Measurements from ENCODE around the gene PRR22. TPM values are rescaled to one million over a fixed set of nuclear protein-coding genes. Genes with fewer than 3 reads are reported as not detected.

Gene PRR22
- total and polyA plus RNA-seq, 9 of the 15 experiments (the other 6 are each of a cell fraction or from before 2014, with no cell fraction given), result 0.03 to 12.0 (median 2.0) TPM; not detected in 1

DNA sequence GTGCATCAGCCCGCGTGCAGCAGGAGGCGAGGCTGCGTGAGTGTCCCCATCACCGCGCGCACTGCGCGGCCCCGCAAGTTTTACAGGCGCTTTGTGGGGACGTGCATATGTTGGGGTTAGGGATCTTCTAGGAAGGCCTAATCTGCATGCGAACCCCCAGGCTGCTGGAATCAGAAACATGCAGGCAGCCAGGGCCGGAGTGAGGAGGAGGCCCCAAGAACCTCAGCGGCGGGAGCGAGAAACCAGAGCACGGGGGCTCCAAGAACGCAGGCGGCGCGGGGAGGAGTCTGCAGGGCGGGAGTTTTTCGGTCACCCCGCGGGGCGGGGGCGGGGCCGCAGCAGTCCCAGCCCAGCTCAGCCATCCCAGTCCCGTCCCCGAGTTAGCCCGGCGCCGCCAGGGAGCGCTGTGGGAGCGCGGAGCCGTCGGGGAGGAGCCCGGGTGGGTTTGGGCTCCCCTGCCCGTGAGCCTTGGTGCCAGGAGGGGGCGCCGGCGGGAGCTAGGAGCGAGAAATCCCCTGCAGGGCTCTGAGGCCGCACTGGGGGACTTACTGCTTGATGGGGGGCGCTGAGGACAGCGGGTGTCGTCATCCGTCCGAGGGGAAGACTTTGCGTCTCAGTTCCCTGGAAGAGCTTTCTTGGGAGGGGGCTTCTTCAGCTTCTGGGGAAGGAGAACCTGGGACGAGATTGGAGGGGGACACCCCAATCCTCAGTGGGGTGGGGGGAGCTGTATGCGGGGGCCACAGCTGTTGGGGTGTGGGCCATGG lies 19.4 kb upstream of the PRR22 start (continued):
- TF ChIP-seq HCFC1 (IDR thresholded peaks at IDR 0.05; ENCODE audit: low read depth, low read length) (peak; percentile 33; the same call in 1 of the 2 replicates), SAP30 (IDR thresholded peaks at IDR 0.05; ENCODE audit: borderline replicate concordance, insufficient read depth, low read depth, low read length, poor library complexity, severe bottlenecking) (peak; percentile 6), GABPB1 (CRISPR knock-in tag; IDR thresholded peaks at IDR 0.05) (peak; percentile 34), RNF2 (IDR thresholded peaks at IDR 0.05) (no peak), PHB2 (IDR thresholded peaks at IDR 0.05; ENCODE audit: low read depth) (no peak), NR3C1 (CRISPR knock-in tag; IDR thresholded peaks at IDR 0.05) (peak; percentile 97; the same call in 1 of the 2 replicates), ARID1B (IDR thresholded peaks at IDR 0.05) (peak; percentile 36; the same call in 1 of the 2 replicates), MAZ (CRISPR knock-in tag; conservative IDR thresholded peaks at IDR 0.05 in 1 of 2, IDR thresholded peaks at IDR 0.05 in 1 of 2) (peak; percentile 83 to 98), ZNF232 (CRISPR knock-in tag; IDR thresholded peaks at IDR 0.05) (peak; percentile 99), KLF13 (tag; IDR thresholded peaks at IDR 0.05; ENCODE audit: borderline replicate concordance, low read depth) (0 out of 2 replicates have a peak, but pooled peaks have one; percentile 11), ZBTB7A (IDR thresholded peaks at IDR 0.05; ENCODE audit: borderline replicate concordance, control insufficient read depth, low read depth, low read length) (peak; percentile 96), ELF4 (CRISPR knock-in tag; IDR thresholded peaks at IDR 0.05) (no peak), EP400 (IDR thresholded peaks at IDR 0.05) (peak; percentile 90)
- TF ChIP-seq, protein P1, sequence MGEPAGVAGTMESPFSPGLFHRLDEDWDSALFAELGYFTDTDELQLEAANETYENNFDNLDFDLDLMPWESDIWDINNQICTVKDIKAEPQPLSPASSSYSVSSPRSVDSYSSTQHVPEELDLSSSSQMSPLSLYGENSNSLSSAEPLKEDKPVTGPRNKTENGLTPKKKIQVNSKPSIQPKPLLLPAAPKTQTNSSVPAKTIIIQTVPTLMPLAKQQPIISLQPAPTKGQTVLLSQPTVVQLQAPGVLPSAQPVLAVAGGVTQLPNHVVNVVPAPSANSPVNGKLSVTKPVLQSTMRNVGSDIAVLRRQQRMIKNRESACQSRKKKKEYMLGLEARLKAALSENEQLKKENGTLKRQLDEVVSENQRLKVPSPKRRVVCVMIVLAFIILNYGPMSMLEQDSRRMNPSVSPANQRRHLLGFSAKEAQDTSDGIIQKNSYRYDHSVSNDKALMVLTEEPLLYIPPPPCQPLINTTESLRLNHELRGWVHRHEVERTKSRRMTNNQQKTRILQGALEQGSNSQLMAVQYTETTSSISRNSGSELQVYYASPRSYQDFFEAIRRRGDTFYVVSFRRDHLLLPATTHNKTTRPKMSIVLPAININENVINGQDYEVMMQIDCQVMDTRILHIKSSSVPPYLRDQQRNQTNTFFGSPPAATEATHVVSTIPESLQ (CRISPR knock-in tag; IDR thresholded peaks at IDR 0.05), result peak; percentile 95; the same call in 1 of the 2 replicates
- TF ChIP-seq, protein P2, sequence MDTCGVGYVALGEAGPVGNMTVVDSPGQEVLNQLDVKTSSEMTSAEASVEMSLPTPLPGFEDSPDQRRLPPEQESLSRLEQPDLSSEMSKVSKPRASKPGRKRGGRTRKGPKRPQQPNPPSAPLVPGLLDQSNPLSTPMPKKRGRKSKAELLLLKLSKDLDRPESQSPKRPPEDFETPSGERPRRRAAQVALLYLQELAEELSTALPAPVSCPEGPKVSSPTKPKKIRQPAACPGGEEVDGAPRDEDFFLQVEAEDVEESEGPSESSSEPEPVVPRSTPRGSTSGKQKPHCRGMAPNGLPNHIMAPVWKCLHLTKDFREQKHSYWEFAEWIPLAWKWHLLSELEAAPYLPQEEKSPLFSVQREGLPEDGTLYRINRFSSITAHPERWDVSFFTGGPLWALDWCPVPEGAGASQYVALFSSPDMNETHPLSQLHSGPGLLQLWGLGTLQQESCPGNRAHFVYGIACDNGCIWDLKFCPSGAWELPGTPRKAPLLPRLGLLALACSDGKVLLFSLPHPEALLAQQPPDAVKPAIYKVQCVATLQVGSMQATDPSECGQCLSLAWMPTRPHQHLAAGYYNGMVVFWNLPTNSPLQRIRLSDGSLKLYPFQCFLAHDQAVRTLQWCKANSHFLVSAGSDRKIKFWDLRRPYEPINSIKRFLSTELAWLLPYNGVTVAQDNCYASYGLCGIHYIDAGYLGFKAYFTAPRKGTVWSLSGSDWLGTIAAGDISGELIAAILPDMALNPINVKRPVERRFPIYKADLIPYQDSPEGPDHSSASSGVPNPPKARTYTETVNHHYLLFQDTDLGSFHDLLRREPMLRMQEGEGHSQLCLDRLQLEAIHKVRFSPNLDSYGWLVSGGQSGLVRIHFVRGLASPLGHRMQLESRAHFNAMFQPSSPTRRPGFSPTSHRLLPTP (IDR thresholded peaks at IDR 0.05; ENCODE audit: borderline replicate concordance, extremely low read depth, insufficient read length), result peak; percentile 4
- TF ChIP-seq, protein P3, sequence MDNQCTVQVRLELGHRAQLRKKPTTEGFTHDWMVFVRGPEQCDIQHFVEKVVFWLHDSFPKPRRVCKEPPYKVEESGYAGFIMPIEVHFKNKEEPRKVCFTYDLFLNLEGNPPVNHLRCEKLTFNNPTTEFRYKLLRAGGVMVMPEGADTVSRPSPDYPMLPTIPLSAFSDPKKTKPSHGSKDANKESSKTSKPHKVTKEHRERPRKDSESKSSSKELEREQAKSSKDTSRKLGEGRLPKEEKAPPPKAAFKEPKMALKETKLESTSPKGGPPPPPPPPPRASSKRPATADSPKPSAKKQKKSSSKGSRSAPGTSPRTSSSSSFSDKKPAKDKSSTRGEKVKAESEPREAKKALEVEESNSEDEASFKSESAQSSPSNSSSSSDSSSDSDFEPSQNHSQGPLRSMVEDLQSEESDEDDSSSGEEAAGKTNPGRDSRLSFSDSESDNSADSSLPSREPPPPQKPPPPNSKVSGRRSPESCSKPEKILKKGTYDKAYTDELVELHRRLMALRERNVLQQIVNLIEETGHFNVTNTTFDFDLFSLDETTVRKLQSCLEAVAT (IDR thresholded peaks at IDR 0.05), result 0 out of 4 replicates have a peak, but pooled peaks of 1 of the 2 experiments have one; percentile 69
- TF ChIP-seq, protein P4, sequence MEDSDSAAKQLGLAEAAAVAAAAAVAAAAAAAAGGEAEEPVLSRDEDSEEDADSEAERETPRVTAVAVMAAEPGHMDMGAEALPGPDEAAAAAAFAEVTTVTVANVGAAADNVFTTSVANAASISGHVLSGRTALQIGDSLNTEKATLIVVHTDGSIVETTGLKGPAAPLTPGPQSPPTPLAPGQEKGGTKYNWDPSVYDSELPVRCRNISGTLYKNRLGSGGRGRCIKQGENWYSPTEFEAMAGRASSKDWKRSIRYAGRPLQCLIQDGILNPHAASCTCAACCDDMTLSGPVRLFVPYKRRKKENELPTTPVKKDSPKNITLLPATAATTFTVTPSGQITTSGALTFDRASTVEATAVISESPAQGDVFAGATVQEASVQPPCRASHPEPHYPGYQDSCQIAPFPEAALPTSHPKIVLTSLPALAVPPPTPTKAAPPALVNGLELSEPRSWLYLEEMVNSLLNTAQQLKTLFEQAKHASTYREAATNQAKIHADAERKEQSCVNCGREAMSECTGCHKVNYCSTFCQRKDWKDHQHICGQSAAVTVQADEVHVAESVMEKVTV (CRISPR knock-in tag; IDR thresholded peaks at IDR 0.05), result peak; percentile 77

All from K562 (cell line).